ENCODE measurements around the gene C2orf72.

- TF ChIP-seq CTCF (IDR thresholded peaks at IDR 0.05; ENCODE audit: poor library complexity) (no peak), EZH2 (IDR thresholded peaks at IDR 0.05; ENCODE audit: borderline replicate concordance) (no peak)
Observed at GRCh38 chr2:230991598-230991997, 45.7 kb upstream of the C2orf72 start.
